K562 (cell line): ENCODE results near the gene FARSA. TPM values are rescaled to one million over a fixed set of nuclear protein-coding genes. Genes with fewer than 3 reads are reported as not detected.

Experiments
- CBX3 ChIP-seq, 2 experiments: IDR thresholded peaks; 1 replicate in 1 of 2; 2 replicates in 1 of 2; pipeline ENCODE4 v1.6.1; 2012; ENCODE audit warnings: inconsistent platforms in 2 of 2, low read length in 2 of 2, borderline replicate concordance in 1 of 2, control low read depth in 1 of 2
- CHD4 ChIP-seq: fragments of 200-600 bp; sonication (generic); IDR thresholded peaks from 3 replicates; pipeline ENCODE4 v1.6.1; 2012; ENCODE audit warnings: low read depth, mild to moderate bottlenecking, mixed read lengths, low read length, inconsistent platforms; ENCODE audit not compliant: insufficient read depth, insufficient replicate concordance, poor library complexity, severe bottlenecking
- FOXJ2 ChIP-seq: fragments of 200-800 bp; sonication (Bioruptor generic); IDR thresholded peaks from 2 replicates; pipeline ENCODE4 v1.6.1; 2016; ENCODE audit warnings: missing genetic modification characterization, missing compliant biosample characterization
- FOXM1 ChIP-seq, 2 experiments: fragments of 450-650 bp in 1 of 2; sonication (generic) in 1 of 2; formaldehyde crosslinking in 1 of 2; IDR thresholded peaks; 2 replicates each; pipeline versions ENCODE4 v1.6.1 to v1.9.0; 2017 to 2022; ENCODE audit warnings: low read depth in 2 of 2, mild to moderate bottlenecking in 2 of 2, missing genetic modification reagents in 1 of 2, moderate library complexity in 1 of 2
- GTF3C2 ChIP-seq: IDR thresholded peaks from 3 replicates; pipeline ENCODE4 v1.6.1; 2011; ENCODE audit warnings: borderline replicate concordance, mild to moderate bottlenecking, moderate library complexity; ENCODE audit not compliant: insufficient read length; ENCODE audit errors: extremely low read depth
- HMGN3 ChIP-seq: IDR thresholded peaks from 2 replicates; pipeline ENCODE4 v1.6.1; 2011; ENCODE audit warnings: borderline replicate concordance, low read depth, mild to moderate bottlenecking, mixed read lengths, low read length; ENCODE audit not compliant: insufficient read length; ENCODE audit errors: extremely low read depth
- HSF4 ChIP-seq: fragments of 250-450 bp; sonication (Bioruptor Pico); IDR thresholded peaks from 2 replicates; pipeline ENCODE4 v2.1.2; 2022; ENCODE audit warnings: mild to moderate bottlenecking, moderate library complexity, borderline replicate concordance
- KDM1A ChIP-seq, 2 experiments: fragments of 450-650 bp; IDR thresholded peaks; 2 replicates each; pipeline ENCODE4 v1.6.1; 2016; ENCODE audit warnings: mild to moderate bottlenecking in 2 of 2
- MAFK ChIP-seq: IDR thresholded peaks from 2 replicates; pipeline ENCODE4 v1.6.1; 2011; ENCODE audit warnings: low read length, improper control_type of control experiment
- MXI1 ChIP-seq: IDR thresholded peaks from 2 replicates; pipeline ENCODE4 v1.6.1; 2011; ENCODE audit warnings: low read depth, mild to moderate bottlenecking, improper control_type of control experiment, low read length
- NCOA2 ChIP-seq, 2 experiments: fragments of 450-650 bp; IDR thresholded peaks; 2 replicates each; pipeline ENCODE4 v1.6.1; 2018; ENCODE audit warnings: mild to moderate bottlenecking in 2 of 2, moderate library complexity in 1 of 2; ENCODE audit not compliant: partially characterized antibody in 2 of 2
- SIX5 ChIP-seq, 2 experiments: IDR thresholded peaks; 2 replicates each; pipeline ENCODE4 v1.6.1; 2011; ENCODE audit warnings: low read length in 2 of 2, borderline replicate concordance in 1 of 2, low read depth in 1 of 2, mild to moderate bottlenecking in 1 of 2, moderate library complexity in 1 of 2; ENCODE audit not compliant: insufficient read depth in 1 of 2
- TAF7 ChIP-seq: fragments of 450-650 bp; IDR thresholded peaks from 2 replicates; pipeline ENCODE4 v1.6.1; 2016; ENCODE audit warnings: missing genetic modification characterization, missing compliant biosample characterization
- ZNF445 ChIP-seq: fragments of 250-450 bp; sonication (Bioruptor Pico); IDR thresholded peaks from 2 replicates; pipeline ENCODE4 v1.4.0; 2020; ENCODE audit warnings: low read depth, mild to moderate bottlenecking, moderate library complexity
- polyA plus RNA-seq, 8 experiments: library from polyadenylated mRNA; depleted of rRNA in 4 of 8; stranded (reverse) in 5 of 8; unstranded in 3 of 8; fragments of >200 nt; fragmentation: Nextera tagmentation in 2 of 8; fragmentation: Illumina TruSeq in 1 of 8; extraction: Ambion mirVana in 2 of 8; extraction: Trizol in 1 of 8; gene quantifications; 2 replicates each; pipeline versions ENCODE4 v1.2.1 to v1.2.3, GENCODE V29; 2011 to 2014; ENCODE audit warnings: inconsistent platforms in 1 of 8, missing spikeins in 1 of 8
- total RNA-seq, 7 experiments: library from RNA; depleted of rRNA in 6 of 7; stranded (reverse); fragments of >200 nt in 6 of 7; fragmentation: Illumina TruSeq in 2 of 7; extraction: Trizol in 2 of 7; gene quantifications; 2 replicates each; pipeline versions ENCODE4 v1.2.1 to v1.2.3, GENCODE V29; 2011 to 2021; ENCODE audit warnings: low replicate concordance in 1 of 7
- TF ChIP-seq, protein P1 (sequence below): sonication (generic); formaldehyde crosslinking; IDR thresholded peaks from 2 replicates; pipeline ENCODE4 v1.8.0; 2022; ENCODE audit warnings: mild to moderate bottlenecking, low read depth, missing genetic modification reagents
- TF ChIP-seq, protein P2 (sequence below): fragments of 250-450 bp; sonication (Bioruptor Pico); IDR thresholded peaks from 2 replicates; pipeline ENCODE4 v1.4.0; 2020; ENCODE audit warnings: mild to moderate bottlenecking, moderate library complexity, borderline replicate concordance
- TF ChIP-seq, protein P3 (sequence below), 2 experiments: fragments of 450-650 bp; conservative IDR thresholded peaks; 2 replicates each; pipeline ENCODE4 v1.6.1; 2017; ENCODE audit warnings: mild to moderate bottlenecking in 2 of 2, moderate library complexity in 2 of 2

Gene FARSA
- total and polyA plus RNA-seq, 9 of the 15 experiments (the other 6 are each of a cell fraction or from before 2014, with no cell fraction given), result 25.2 to 237 (median 89.6) TPM

GRCh38 chr19:12945479-12946091 lies 12.1 kb upstream of the FARSA start, which contains the start of gene RAD23A (continued):
- TF ChIP-seq NCOA2 (IDR thresholded peaks at IDR 0.05; ENCODE audit: partially characterized antibody in 2 of 2), result no peak
- no peak for TF ChIP-seq CBX3 (IDR thresholded peaks at IDR 0.05; ENCODE audit: borderline replicate concordance in 1 of 2, low read length in 2 of 2)
- TF ChIP-seq ZNF445 (CRISPR knock-in tag), result no peak; the same call in 1 of the 2 replicates
- TF ChIP-seq FOXM1 (IDR thresholded peaks at IDR 0.05; ENCODE audit: low read depth), result no peak
- no peak; the same call in 1 of the 2 replicates for TF ChIP-seq FOXM1 (CRISPR knock-in tag; IDR thresholded peaks at IDR 0.05; ENCODE audit: low read depth)
- TF ChIP-seq, protein P1, sequence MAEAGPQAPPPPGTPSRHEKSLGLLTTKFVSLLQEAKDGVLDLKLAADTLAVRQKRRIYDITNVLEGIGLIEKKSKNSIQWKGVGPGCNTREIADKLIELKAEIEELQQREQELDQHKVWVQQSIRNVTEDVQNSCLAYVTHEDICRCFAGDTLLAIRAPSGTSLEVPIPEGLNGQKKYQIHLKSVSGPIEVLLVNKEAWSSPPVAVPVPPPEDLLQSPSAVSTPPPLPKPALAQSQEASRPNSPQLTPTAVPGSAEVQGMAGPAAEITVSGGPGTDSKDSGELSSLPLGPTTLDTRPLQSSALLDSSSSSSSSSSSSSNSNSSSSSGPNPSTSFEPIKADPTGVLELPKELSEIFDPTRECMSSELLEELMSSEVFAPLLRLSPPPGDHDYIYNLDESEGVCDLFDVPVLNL (CRISPR knock-in tag), result peak; percentile 89
- TF ChIP-seq CHD4, result no peak
- TF ChIP-seq MXI1, result no peak
- TF ChIP-seq TAF7 (tag), result peak; percentile 83
- TF ChIP-seq KDM1A (IDR thresholded peaks at IDR 0.05), result no peak
- peak; percentile 96 for TF ChIP-seq HMGN3
- TF ChIP-seq FOXJ2, result 0 out of 2 replicates have a peak, but pooled peaks have one; percentile 37
- no peak for TF ChIP-seq GTF3C2
- no peak for TF ChIP-seq MAFK
- TF ChIP-seq HSF4 (CRISPR knock-in tag), result no peak
- TF ChIP-seq, protein P2, sequence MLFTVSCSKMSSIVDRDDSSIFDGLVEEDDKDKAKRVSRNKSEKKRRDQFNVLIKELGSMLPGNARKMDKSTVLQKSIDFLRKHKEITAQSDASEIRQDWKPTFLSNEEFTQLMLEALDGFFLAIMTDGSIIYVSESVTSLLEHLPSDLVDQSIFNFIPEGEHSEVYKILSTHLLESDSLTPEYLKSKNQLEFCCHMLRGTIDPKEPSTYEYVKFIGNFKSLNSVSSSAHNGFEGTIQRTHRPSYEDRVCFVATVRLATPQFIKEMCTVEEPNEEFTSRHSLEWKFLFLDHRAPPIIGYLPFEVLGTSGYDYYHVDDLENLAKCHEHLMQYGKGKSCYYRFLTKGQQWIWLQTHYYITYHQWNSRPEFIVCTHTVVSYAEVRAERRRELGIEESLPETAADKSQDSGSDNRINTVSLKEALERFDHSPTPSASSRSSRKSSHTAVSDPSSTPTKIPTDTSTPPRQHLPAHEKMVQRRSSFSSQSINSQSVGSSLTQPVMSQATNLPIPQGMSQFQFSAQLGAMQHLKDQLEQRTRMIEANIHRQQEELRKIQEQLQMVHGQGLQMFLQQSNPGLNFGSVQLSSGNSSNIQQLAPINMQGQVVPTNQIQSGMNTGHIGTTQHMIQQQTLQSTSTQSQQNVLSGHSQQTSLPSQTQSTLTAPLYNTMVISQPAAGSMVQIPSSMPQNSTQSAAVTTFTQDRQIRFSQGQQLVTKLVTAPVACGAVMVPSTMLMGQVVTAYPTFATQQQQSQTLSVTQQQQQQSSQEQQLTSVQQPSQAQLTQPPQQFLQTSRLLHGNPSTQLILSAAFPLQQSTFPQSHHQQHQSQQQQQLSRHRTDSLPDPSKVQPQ (CRISPR knock-in tag), result no peak
- TF ChIP-seq, protein P3, sequence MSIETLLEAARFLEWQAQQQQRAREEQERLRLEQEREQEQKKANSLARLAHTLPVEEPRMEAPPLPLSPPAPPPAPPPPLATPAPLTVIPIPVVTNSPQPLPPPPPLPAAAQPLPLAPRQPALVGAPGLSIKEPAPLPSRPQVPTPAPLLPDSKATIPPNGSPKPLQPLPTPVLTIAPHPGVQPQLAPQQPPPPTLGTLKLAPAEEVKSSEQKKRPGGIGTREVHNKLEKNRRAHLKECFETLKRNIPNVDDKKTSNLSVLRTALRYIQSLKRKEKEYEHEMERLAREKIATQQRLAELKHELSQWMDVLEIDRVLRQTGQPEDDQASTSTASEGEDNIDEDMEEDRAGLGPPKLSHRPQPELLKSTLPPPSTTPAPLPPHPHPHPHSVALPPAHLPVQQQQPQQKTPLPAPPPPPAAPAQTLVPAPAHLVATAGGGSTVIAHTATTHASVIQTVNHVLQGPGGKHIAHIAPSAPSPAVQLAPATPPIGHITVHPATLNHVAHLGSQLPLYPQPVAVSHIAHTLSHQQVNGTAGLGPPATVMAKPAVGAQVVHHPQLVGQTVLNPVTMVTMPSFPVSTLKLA (conservative IDR thresholded peaks at IDR 0.05), result peak; percentile 98
- TF ChIP-seq SIX5 (IDR thresholded peaks at IDR 0.05; ENCODE audit: borderline replicate concordance in 1 of 2, insufficient read depth in 1 of 2, low read depth in 1 of 2, low read length in 2 of 2), result peak in 1 of 2 experiments; percentile 39; a peak in 2 of 4 replicates
